NCI-H510A (cell line): ENCODE measurements around the gene OR52M1.
A peak's percentile ranks its signal among the peaks of the same experiment; 100 is the strongest.

Experiments
- DNase-seq: peaks from one replicate; lab custom pipeline; 2025; lab: John Stamatoyannopoulos, UW

The OR52M1 gene

GRCh38 chr11:4569075-4569474 is 24.1 kb downstream of the OR52M1 start:
- no peak for DNase-seq

GRCh38 chr11:4576880-4577279 is 31.9 kb downstream of the OR52M1 start:
- no peak for DNase-seq

GRCh38 chr11:4577761-4578160 is 32.8 kb downstream of the OR52M1 start:
- DNase-seq: peak; percentile 31

GRCh38 chr11:4578624-4579023 is 33.6 kb downstream of the OR52M1 start:
- no peak for DNase-seq

GRCh38 chr11:4580124-4580523 is 35.1 kb downstream of the OR52M1 start:
- DNase-seq: no peak

- DNase-seq: no peak
Observed at GRCh38 chr11:4581443-4581842, 36.5 kb downstream of the OR52M1 start, which contains the start of gene OR52I2. Gene OR52I2 (plus strand): TSS chr11:4581743.

GRCh38 chr11:4589017-4589416 is 44.0 kb downstream of the OR52M1 start:
- DNase-seq: no peak

- DNase-seq: no peak
Observed at GRCh38 chr11:4593739-4594138, 48.7 kb downstream of the OR52M1 start, which contains the start of gene OR52I1. Gene OR52I1 (plus strand): TSS chr11:4594039. CDS start chr11:4594039, 0 bp downstream.
